GM12892 (cell line): ENCODE results near the gene SPIC.

ENCODE experiments used
- POLR2A ChIP-seq: IDR thresholded peaks from 2 replicates; pipeline ENCODE4 v1.6.1; 2011; ENCODE audit warnings: low read depth, low read length, control low read depth
- POLR2AphosphoS5 ChIP-seq: IDR thresholded peaks from 2 replicates; pipeline ENCODE4 v1.6.1; 2011; ENCODE audit warnings: low read depth, low read length, control low read depth
- TAF1 ChIP-seq: IDR thresholded peaks from 2 replicates; pipeline ENCODE4 v1.6.1; 2011; ENCODE audit warnings: low read depth, mild to moderate bottlenecking, control low read depth, low read length, borderline replicate concordance

DNA sequence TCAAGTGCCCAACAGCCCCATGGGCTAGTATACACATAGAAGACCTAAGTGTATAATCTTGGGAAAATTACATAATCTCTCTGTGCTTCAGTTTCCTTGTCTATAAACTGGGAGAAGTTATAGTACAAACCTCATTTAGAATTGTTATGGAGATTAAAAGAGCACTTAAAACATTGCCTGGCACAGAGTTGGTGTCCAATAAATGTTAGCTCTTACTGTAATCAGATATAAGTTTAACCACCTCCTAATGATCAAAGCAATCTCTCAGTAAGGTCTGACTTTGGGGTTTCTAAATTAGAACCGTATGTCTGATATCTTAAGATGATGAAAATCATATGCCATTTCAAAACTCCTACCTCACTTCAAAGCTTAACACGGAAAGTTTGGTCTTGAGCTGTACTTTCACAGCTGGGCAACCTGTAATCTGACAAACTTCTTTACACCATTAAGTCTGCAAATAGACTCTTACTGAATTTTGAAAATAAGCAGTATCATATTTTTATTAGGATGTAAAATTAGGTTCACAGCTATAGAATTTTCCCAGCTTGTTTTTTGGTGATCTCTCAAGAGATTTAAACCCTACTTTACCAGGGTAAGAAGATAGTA, 61.0 kb downstream of the SPIC start:
- TF ChIP-seq POLR2AphosphoS5 = no peak
- no peak for TF ChIP-seq POLR2A
- no peak for TF ChIP-seq TAF1
